Measurements from ENCODE around the gene GPC5.

GPC5 gene

DNA sequence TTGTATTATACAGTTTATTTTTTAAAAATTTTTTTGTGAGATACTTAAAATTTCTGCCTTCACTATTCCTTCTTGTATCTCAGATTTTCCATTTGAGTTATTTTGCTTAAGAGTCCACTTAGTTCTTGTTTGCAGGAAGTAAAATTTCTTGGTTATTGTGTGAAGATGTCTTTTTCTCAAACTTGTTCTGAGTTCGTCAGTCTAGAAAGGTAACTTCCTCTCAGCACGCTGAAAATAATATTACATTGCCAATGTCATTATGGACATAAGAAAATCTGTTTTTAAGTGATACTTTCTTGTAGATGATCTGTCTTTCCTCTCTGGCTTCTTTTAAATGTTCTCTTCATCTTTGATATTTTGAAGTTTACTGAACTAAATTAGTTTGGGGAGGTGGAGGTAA, 1096.5 kb downstream of the GPC5 start:
- no peaks in the 10 kb centered on the region for H4K20me1 ChIP-seq (ENCODE audit: insufficient read depth, low read length)
- no peaks in the 10 kb centered on the region for H3F3A ChIP-seq (ENCODE audit: insufficient read depth, low read length)
- H3K27me3 ChIP-seq (ENCODE audit: insufficient read depth, low read length), result no peaks in the 10 kb centered on the region
- no peak overlapping the region for H3K9ac ChIP-seq (ENCODE audit: low read length)
- no peak overlapping the region for H3K4me3 ChIP-seq (ENCODE audit: low read depth, low read length, poor library complexity, severe bottlenecking)
- no peaks in the 10 kb centered on the region for H3K9me2 ChIP-seq (ENCODE audit: low read depth, low read length)
- no peak overlapping the region for H2AFZ ChIP-seq (ENCODE audit: low read length)
- no peaks in the 10 kb centered on the region for H3K36me3 ChIP-seq (ENCODE audit: insufficient read depth, low read length)
- no peak overlapping the region for H3K4me2 ChIP-seq (ENCODE audit: low read length)
- no peak overlapping the region for H3K27ac ChIP-seq (ENCODE audit: low read depth, low read length, poor library complexity, severe bottlenecking)
- no peaks in the 10 kb centered on the region for H3K9me3 ChIP-seq (ENCODE audit: low read length)
- TF ChIP-seq EZH2 (IDR thresholded peaks at IDR 0.05; ENCODE audit: borderline replicate concordance, low read length), result no peak
- TF ChIP-seq, protein P1, sequence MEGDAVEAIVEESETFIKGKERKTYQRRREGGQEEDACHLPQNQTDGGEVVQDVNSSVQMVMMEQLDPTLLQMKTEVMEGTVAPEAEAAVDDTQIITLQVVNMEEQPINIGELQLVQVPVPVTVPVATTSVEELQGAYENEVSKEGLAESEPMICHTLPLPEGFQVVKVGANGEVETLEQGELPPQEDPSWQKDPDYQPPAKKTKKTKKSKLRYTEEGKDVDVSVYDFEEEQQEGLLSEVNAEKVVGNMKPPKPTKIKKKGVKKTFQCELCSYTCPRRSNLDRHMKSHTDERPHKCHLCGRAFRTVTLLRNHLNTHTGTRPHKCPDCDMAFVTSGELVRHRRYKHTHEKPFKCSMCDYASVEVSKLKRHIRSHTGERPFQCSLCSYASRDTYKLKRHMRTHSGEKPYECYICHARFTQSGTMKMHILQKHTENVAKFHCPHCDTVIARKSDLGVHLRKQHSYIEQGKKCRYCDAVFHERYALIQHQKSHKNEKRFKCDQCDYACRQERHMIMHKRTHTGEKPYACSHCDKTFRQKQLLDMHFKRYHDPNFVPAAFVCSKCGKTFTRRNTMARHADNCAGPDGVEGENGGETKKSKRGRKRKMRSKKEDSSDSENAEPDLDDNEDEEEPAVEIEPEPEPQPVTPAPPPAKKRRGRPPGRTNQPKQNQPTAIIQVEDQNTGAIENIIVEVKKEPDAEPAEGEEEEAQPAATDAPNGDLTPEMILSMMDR (IDR thresholded peaks at IDR 0.05; ENCODE audit: low read length), result no peak
- no peaks in the 10 kb centered on the region for H3K79me2 ChIP-seq (ENCODE audit: insufficient read depth, low read length)
- no peaks in the 10 kb centered on the region for H3K4me1 ChIP-seq (ENCODE audit: insufficient read depth, low read length, severe bottlenecking)

DNA sequence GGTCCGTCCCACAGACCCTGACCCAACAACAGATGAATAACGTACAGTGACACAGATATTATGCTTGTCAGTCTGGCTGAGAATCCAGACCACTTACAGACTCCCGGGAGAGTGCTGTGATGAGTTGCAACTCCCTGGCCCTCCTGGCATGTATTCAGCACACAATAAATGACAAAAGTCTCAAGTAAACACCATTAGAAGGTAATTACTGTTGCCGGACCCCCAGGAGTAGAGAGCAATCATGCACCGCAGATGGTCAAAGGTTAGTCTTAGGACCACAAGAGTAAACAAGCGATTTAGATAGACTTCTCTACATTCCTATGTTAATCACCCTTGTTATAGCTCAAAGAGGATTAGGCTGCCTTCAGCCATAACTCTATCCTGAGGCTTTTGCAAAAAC, 1101.8 kb downstream of the GPC5 start:
- no peak for TF ChIP-seq EZH2 (IDR thresholded peaks at IDR 0.05; ENCODE audit: borderline replicate concordance, low read length)
- TF ChIP-seq, protein P1 (IDR thresholded peaks at IDR 0.05; ENCODE audit: low read length), result no peak
- Histone ChIP-seq H3K36me3 (ENCODE audit: insufficient read depth, low read length) (no peaks in the 10 kb centered on the region), H3K4me1 (ENCODE audit: insufficient read depth, low read length, severe bottlenecking) (no peaks in the 10 kb centered on the region), H2AFZ (ENCODE audit: low read length) (no peak overlapping the region), H3K9me2 (ENCODE audit: low read depth, low read length) (no peaks in the 10 kb centered on the region), H3K9ac (ENCODE audit: low read length) (no peak overlapping the region), H4K20me1 (ENCODE audit: insufficient read depth, low read length) (no peaks in the 10 kb centered on the region), H3K4me3 (ENCODE audit: low read depth, low read length, poor library complexity, severe bottlenecking) (no peak overlapping the region), H3F3A (ENCODE audit: insufficient read depth, low read length) (no peaks in the 10 kb centered on the region), H3K27ac (ENCODE audit: low read depth, low read length, poor library complexity, severe bottlenecking) (no peak overlapping the region), H3K27me3 (ENCODE audit: insufficient read depth, low read length) (no peaks in the 10 kb centered on the region), H3K4me2 (ENCODE audit: low read length) (no peak overlapping the region), H3K9me3 (ENCODE audit: low read length) (no peaks in the 10 kb centered on the region), H3K79me2 (ENCODE audit: insufficient read depth, low read length) (no peaks in the 10 kb centered on the region)

DNA sequence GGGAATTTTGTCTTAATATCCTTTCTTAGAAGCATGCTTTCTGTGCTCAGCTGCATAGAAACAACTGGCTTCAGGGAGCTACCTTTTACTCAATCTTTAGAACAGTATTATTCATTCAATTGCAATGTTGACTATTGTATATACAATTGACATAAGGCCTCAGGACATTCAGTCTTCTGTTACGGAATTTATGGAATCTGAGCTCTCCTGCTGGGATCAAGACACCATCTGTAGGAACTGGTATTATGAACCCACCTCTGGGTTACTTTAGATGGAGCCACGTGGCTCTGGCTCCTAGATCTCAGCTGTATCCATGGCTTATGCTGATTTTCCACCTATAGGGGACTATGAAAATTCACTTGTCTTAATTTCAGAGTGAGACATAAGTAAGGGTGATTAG, 1112.0 kb downstream of the GPC5 start:
- H3K9ac ChIP-seq (ENCODE audit: low read length), result no peak overlapping the region
- H3K4me1 ChIP-seq (ENCODE audit: insufficient read depth, low read length, severe bottlenecking), result no peaks in the 10 kb centered on the region
- no peaks in the 10 kb centered on the region for H3K9me2 ChIP-seq (ENCODE audit: low read depth, low read length)
- TF ChIP-seq EZH2 (IDR thresholded peaks at IDR 0.05; ENCODE audit: borderline replicate concordance, low read length), result no peak
- TF ChIP-seq, protein P1 (IDR thresholded peaks at IDR 0.05; ENCODE audit: low read length), result no peak
- no peak overlapping the region for H2AFZ ChIP-seq (ENCODE audit: low read length)
- no peak overlapping the region for H3K27ac ChIP-seq (ENCODE audit: low read depth, low read length, poor library complexity, severe bottlenecking)
- H4K20me1 ChIP-seq (ENCODE audit: insufficient read depth, low read length), result no peaks in the 10 kb centered on the region
- H3K36me3 ChIP-seq (ENCODE audit: insufficient read depth, low read length), result no peaks in the 10 kb centered on the region
- no peaks in the 10 kb centered on the region for H3K9me3 ChIP-seq (ENCODE audit: low read length)
- H3K4me2 ChIP-seq (ENCODE audit: low read length), result no peak overlapping the region
- no peaks in the 10 kb centered on the region for H3K79me2 ChIP-seq (ENCODE audit: insufficient read depth, low read length)
- no peaks in the 10 kb centered on the region for H3K27me3 ChIP-seq (ENCODE audit: insufficient read depth, low read length)
- H3F3A ChIP-seq (ENCODE audit: insufficient read depth, low read length), result no peaks in the 10 kb centered on the region
- no peak overlapping the region for H3K4me3 ChIP-seq (ENCODE audit: low read depth, low read length, poor library complexity, severe bottlenecking)

Data from OCI-LY1 (cell line).